Endothelial cell (in vitro differentiated cells): ENCODE results near the gene TMEM167A. TPM values are rescaled to one million over a fixed set of nuclear protein-coding genes. Genes with fewer than 3 reads are reported as not detected.

ENCODE experiments used
- DNase-seq: peaks from one replicate; pipeline ENCODE4 v3.0.0; 2021; ENCODE audit warnings: low spot score
- H3K27ac Mint-ChIP-seq: one replicate; pipeline ENCODE4 v1.8.0; 2021; ENCODE audit warnings: mixed read lengths, inconsistent platforms; ENCODE audit not compliant: unreplicated experiment
- H3K27me3 Mint-ChIP-seq: one replicate; pipeline ENCODE4 v1.8.0; 2021; ENCODE audit warnings: mild to moderate bottlenecking, moderate library complexity, mixed read lengths, inconsistent platforms; ENCODE audit not compliant: unreplicated experiment
- H3K36me3 Mint-ChIP-seq: one replicate; pipeline ENCODE4 v1.8.0; 2021; ENCODE audit warnings: mild to moderate bottlenecking, low read depth, mixed read lengths, inconsistent platforms; ENCODE audit not compliant: unreplicated experiment
- H3K4me1 Mint-ChIP-seq: one replicate; pipeline ENCODE4 v1.8.0; 2021; ENCODE audit warnings: mild to moderate bottlenecking, mixed read lengths, inconsistent platforms; ENCODE audit not compliant: unreplicated experiment
- H3K4me3 Mint-ChIP-seq: one replicate; pipeline ENCODE4 v1.8.0; 2021; ENCODE audit warnings: mild to moderate bottlenecking, mixed read lengths, inconsistent platforms; ENCODE audit not compliant: unreplicated experiment
- H3K9me3 Mint-ChIP-seq: one replicate; pipeline ENCODE4 v1.8.0; 2021; ENCODE audit warnings: mixed read lengths, inconsistent platforms; ENCODE audit not compliant: unreplicated experiment
- CTCF ChIP-seq: fragments of 200-600 bp; sonication (generic); IDR thresholded peaks from one replicate; pipeline ENCODE4 v1.5.0; 2021; ENCODE audit warnings: antibody characterized with exemption; ENCODE audit not compliant: unreplicated experiment
- total RNA-seq: library from RNA; stranded (reverse); fragmentation: NEBNext Ultra II Directional; extraction: Animal tissue kit (Norgen Biotek cat#: 25700); gene quantifications from one replicate; pipeline ENCODE4 v1.2.1, GENCODE V29; 2021; ENCODE audit not compliant: unreplicated experiment

The TMEM167A gene
- total RNA-seq, 1 donor from 2014 or later: 106 TPM

- peaks cover 2% of the 10 kb centered on the region for H3K27me3 Mint-ChIP-seq
- no peak for DNase-seq
- H3K36me3 Mint-ChIP-seq: peaks cover 4% of the 10 kb centered on the region
- no peak overlapping the region for H3K4me3 Mint-ChIP-seq
- no peak overlapping the region for H3K27ac Mint-ChIP-seq
- no peak for TF ChIP-seq CTCF
- H3K9me3 Mint-ChIP-seq: no peaks in the 10 kb centered on the region
- H3K4me1 Mint-ChIP-seq: no peaks in the 10 kb centered on the region
These were observed 28.4 kb downstream of the TMEM167A start for GRCh38 chr5:83048811-83049210.

GRCh38 chr5:83048277-83048676 is 28.9 kb downstream of the TMEM167A start:
- no peak overlapping the region for H3K27ac Mint-ChIP-seq
- no peak for DNase-seq
- H3K9me3 Mint-ChIP-seq: no peaks in the 10 kb centered on the region
- no peak for TF ChIP-seq CTCF
- no peaks in the 10 kb centered on the region for H3K4me1 Mint-ChIP-seq
- peaks cover 4% of the 10 kb centered on the region for H3K36me3 Mint-ChIP-seq
- no peak overlapping the region for H3K4me3 Mint-ChIP-seq
- H3K27me3 Mint-ChIP-seq: peaks cover 2% of the 10 kb centered on the region

DNA sequence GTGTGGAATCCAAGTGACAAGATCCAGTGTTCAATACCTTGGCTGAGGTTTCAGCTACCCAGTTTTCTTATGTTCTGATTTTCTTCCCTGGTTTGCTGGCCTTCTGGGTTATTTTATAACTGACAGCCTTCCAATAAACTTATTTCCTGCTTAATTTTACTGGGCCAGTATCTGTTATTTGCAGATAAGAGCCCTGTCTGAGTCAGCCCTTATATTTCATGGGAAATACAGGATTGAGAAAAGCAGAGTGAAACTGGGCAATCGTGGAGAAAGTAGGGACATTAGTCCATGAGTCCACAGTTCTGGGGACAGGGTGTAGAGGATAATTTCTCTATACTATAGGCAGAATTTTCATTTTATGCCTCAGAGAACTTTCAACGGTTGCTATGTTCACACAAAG is 32.3 kb downstream of the TMEM167A start:
- no peak for DNase-seq
- Mint-ChIP-seq H3K27ac (no peak overlapping the region), H3K4me1 (no peaks in the 10 kb centered on the region), H3K27me3 (peaks cover 4% of the 10 kb centered on the region), H3K4me3 (no peak overlapping the region), H3K36me3 (peaks cover 6% of the 10 kb centered on the region), H3K9me3 (no peaks in the 10 kb centered on the region)
- TF ChIP-seq CTCF: no peak

DNA sequence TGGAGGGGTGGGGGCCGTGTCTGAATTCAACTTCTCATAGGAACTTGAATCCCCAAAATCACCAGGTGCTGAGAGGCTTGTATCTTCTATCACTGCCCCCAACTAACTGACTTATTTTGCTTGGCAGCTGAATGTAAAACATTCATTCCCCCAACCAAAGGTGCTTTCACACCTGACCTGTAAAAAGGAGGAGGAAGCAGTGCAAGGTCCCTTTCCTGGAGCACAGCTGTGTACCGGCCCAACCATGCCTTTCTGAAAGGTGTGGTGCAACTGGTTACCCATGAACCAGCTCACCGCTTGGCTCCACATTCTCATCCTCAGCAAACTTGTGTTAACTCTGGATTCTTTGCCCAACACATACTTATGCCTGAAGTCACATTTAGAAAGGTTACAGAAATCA is 34.7 kb downstream of the TMEM167A start:
- no peaks in the 10 kb centered on the region for H3K9me3 Mint-ChIP-seq
- H3K4me1 Mint-ChIP-seq: peaks cover 7% of the 10 kb centered on the region
- TF ChIP-seq CTCF: no peak
- H3K27me3 Mint-ChIP-seq: peaks cover 4% of the 10 kb centered on the region
- H3K27ac Mint-ChIP-seq: no peak overlapping the region
- DNase-seq: no peak
- H3K36me3 Mint-ChIP-seq: peaks cover 4% of the 10 kb centered on the region
- no peak overlapping the region for H3K4me3 Mint-ChIP-seq

GRCh38 chr5:83038924-83039323 is 38.3 kb downstream of the TMEM167A start:
- Mint-ChIP-seq H3K27ac (peak overlapping the region; percentile 3), H3K36me3 (peaks cover 4% of the 10 kb centered on the region), H3K9me3 (no peaks in the 10 kb centered on the region), H3K4me3 (no peak overlapping the region), H3K27me3 (peaks cover 2% of the 10 kb centered on the region), H3K4me1 (peaks cover 40% of the 10 kb centered on the region)
- TF ChIP-seq CTCF: no peak
- no peak for DNase-seq
